ENCODE measurements around the gene CIROP.
"Not testable (repeated sequence)": the region's sequence is repeated elsewhere in the genome, so short reads cannot be mapped to it uniquely, and the experiment has no call there.

CIROP gene

GRCh38 chr14:23107620-23108019 is 2.8 kb upstream of the CIROP start:
- not testable (repeated sequence) for H4K91ac ChIP-seq (ENCODE audit: low read length); H3K36me3 ChIP-seq (ENCODE audit: control insufficient read depth in 1 of 2, insufficient read depth in 2 of 2, low read depth in 1 of 2, low read length in 2 of 2); H2BK120ac ChIP-seq (ENCODE audit: low read depth, low read length); H3K27me3 ChIP-seq (ENCODE audit: control insufficient read depth in 1 of 2, insufficient read depth in 1 of 2, low read length in 2 of 2); H3K79me1 ChIP-seq (replicated peaks; ENCODE audit: low read length, poor library complexity, severe bottlenecking); H3K4me3 ChIP-seq (ENCODE audit: insufficient read depth in 1 of 2, low read depth in 1 of 2, low read length in 2 of 2); H3K4me1 ChIP-seq (ENCODE audit: control insufficient read depth, insufficient read depth, low read depth, low read length); H3K9ac ChIP-seq (ENCODE audit: low read length); H3K14ac ChIP-seq (ENCODE audit: low read length in 2 of 2); H2BK15ac ChIP-seq (ENCODE audit: low read depth, poor library complexity, severe bottlenecking); H3K9me3 ChIP-seq (ENCODE audit: control insufficient read depth, low read length); H3K27ac ChIP-seq (ENCODE audit: low read length, poor library complexity, severe bottlenecking); H2BK12ac ChIP-seq (ENCODE audit: low read length in 2 of 2); DNase-seq; H2AK5ac ChIP-seq (ENCODE audit: low read length, severe bottlenecking); H2AFZ ChIP-seq (ENCODE audit: low read depth, low read length); H3K4me2 ChIP-seq (ENCODE audit: low read length, poor library complexity, severe bottlenecking); H3K18ac ChIP-seq (ENCODE audit: low read depth in 1 of 2, low read length in 2 of 2); H4K8ac ChIP-seq (ENCODE audit: low read length); H2BK5ac ChIP-seq (ENCODE audit: low read depth, low read length, poor library complexity, severe bottlenecking); H3K4ac ChIP-seq (ENCODE audit: low read depth in 1 of 2, low read length in 2 of 2); H3K23ac ChIP-seq (ENCODE audit: low read length in 2 of 2)
- WGBS = no CpG with 5 or more reads among the region's 5 CpGs

GRCh38 chr14:23106747-23107045 is 1.9 kb upstream of the CIROP start:
- no peak overlapping the region for H4K91ac ChIP-seq (ENCODE audit: low read length)
- no peak overlapping the region for H2BK15ac ChIP-seq (ENCODE audit: low read depth, poor library complexity, severe bottlenecking)
- no peaks in the 10 kb centered on the region for H3K9me3 ChIP-seq (ENCODE audit: control insufficient read depth, low read length)
- H3K4me1 ChIP-seq (ENCODE audit: control insufficient read depth, insufficient read depth, low read depth, low read length) = peaks cover 6% of the 10 kb centered on the region
- H2BK120ac ChIP-seq (ENCODE audit: low read depth, low read length) = no peak overlapping the region
- peaks cover 3 to 4% of the 10 kb centered on the region in 2 experiments for H3K27me3 ChIP-seq (ENCODE audit: control insufficient read depth in 1 of 2, insufficient read depth in 1 of 2, low read length in 2 of 2)
- peak overlapping the region; percentile 31 for H2AK5ac ChIP-seq (ENCODE audit: low read length, severe bottlenecking)
- no peak for DNase-seq
- no peak overlapping the region for H3K4me3 ChIP-seq (ENCODE audit: insufficient read depth in 1 of 2, low read depth in 1 of 2, low read length in 2 of 2)
- H3K14ac ChIP-seq (ENCODE audit: low read length in 2 of 2) = no peak overlapping the region
- no peak overlapping the region for H3K23ac ChIP-seq (ENCODE audit: low read length in 2 of 2)
- no peak overlapping the region for H2AFZ ChIP-seq (ENCODE audit: low read depth, low read length)
- no peak overlapping the region for H2BK5ac ChIP-seq (ENCODE audit: low read depth, low read length, poor library complexity, severe bottlenecking)
- no peaks in the 10 kb centered on the region for H3K36me3 ChIP-seq (ENCODE audit: control insufficient read depth in 1 of 2, insufficient read depth in 2 of 2, low read depth in 1 of 2, low read length in 2 of 2)
- H3K18ac ChIP-seq (ENCODE audit: low read depth in 1 of 2, low read length in 2 of 2) = no peak overlapping the region
- no peak overlapping the region for H3K4ac ChIP-seq (ENCODE audit: low read depth in 1 of 2, low read length in 2 of 2)
- no peak overlapping the region for H2BK12ac ChIP-seq (ENCODE audit: low read length in 2 of 2)
- peaks cover 2% of the 10 kb centered on the region for H3K79me1 ChIP-seq (replicated peaks; ENCODE audit: low read length, poor library complexity, severe bottlenecking)
- H3K27ac ChIP-seq (ENCODE audit: low read length, poor library complexity, severe bottlenecking) = no peak overlapping the region
- H4K8ac ChIP-seq (ENCODE audit: low read length) = no peak overlapping the region
- no peak overlapping the region for H3K9ac ChIP-seq (ENCODE audit: low read length)
- H3K4me2 ChIP-seq (ENCODE audit: low read length, poor library complexity, severe bottlenecking) = no peak overlapping the region

GRCh38 chr14:23105348-23105824 is 597 bp upstream of the CIROP start:
- Histone ChIP-seq H3K4me1 (ENCODE audit: control insufficient read depth, insufficient read depth, low read depth, low read length) (peaks cover 6% of the 10 kb centered on the region), H3K9me3 (ENCODE audit: control insufficient read depth, low read length) (no peaks in the 10 kb centered on the region), H4K91ac (ENCODE audit: low read length) (no peak overlapping the region), H3K79me1 (replicated peaks; ENCODE audit: low read length, poor library complexity, severe bottlenecking) (peaks cover 8% of the 10 kb centered on the region), H2BK5ac (ENCODE audit: low read depth, low read length, poor library complexity, severe bottlenecking) (no peak overlapping the region), H3K23ac (ENCODE audit: low read length in 2 of 2) (no peak overlapping the region), H3K4me3 (ENCODE audit: insufficient read depth in 1 of 2, low read depth in 1 of 2, low read length in 2 of 2) (no peak overlapping the region), H3K14ac (ENCODE audit: low read length in 2 of 2) (no peak overlapping the region), H2BK120ac (ENCODE audit: low read depth, low read length) (no peak overlapping the region), H3K18ac (ENCODE audit: low read depth in 1 of 2, low read length in 2 of 2) (no peak overlapping the region), H4K8ac (ENCODE audit: low read length) (no peak overlapping the region), H3K4ac (ENCODE audit: low read depth in 1 of 2, low read length in 2 of 2) (no peak overlapping the region), H2BK15ac (ENCODE audit: low read depth, poor library complexity, severe bottlenecking) (no peak overlapping the region), H3K27me3 (ENCODE audit: control insufficient read depth in 1 of 2, insufficient read depth in 1 of 2, low read length in 2 of 2) (peaks cover 0 to 3% of the 10 kb centered on the region in 2 experiments), H3K9ac (ENCODE audit: low read length) (peak overlapping the region; percentile 60), H2AFZ (ENCODE audit: low read depth, low read length) (no peak overlapping the region), H2BK12ac (ENCODE audit: low read length in 2 of 2) (no peak overlapping the region), H3K36me3 (ENCODE audit: control insufficient read depth in 1 of 2, insufficient read depth in 2 of 2, low read depth in 1 of 2, low read length in 2 of 2) (peaks cover 0 to 4% of the 10 kb centered on the region in 2 experiments), H3K4me2 (ENCODE audit: low read length, poor library complexity, severe bottlenecking) (no peak overlapping the region), H2AK5ac (ENCODE audit: low read length, severe bottlenecking) (no peak overlapping the region), H3K27ac (ENCODE audit: low read length, poor library complexity, severe bottlenecking) (no peak overlapping the region)
- DNase-seq = no peak
- 95% methylated on average over 2 of the region's 4 CpGs for WGBS

GRCh38 chr14:23104070-23104590 is 659 bp downstream of the CIROP start:
- no peak overlapping the region for H4K91ac ChIP-seq (ENCODE audit: low read length)
- no peak overlapping the region for H2AK5ac ChIP-seq (ENCODE audit: low read length, severe bottlenecking)
- no peak overlapping the region for H3K27ac ChIP-seq (ENCODE audit: low read length, poor library complexity, severe bottlenecking)
- DNase-seq = no peak
- no peak overlapping the region for H2AFZ ChIP-seq (ENCODE audit: low read depth, low read length)
- WGBS = 90% methylated on average over 5 of the region's 6 CpGs
- no peak overlapping the region for H3K18ac ChIP-seq (ENCODE audit: low read depth in 1 of 2, low read length in 2 of 2)
- H2BK15ac ChIP-seq (ENCODE audit: low read depth, poor library complexity, severe bottlenecking) = no peak overlapping the region
- no peak overlapping the region for H2BK120ac ChIP-seq (ENCODE audit: low read depth, low read length)
- H4K8ac ChIP-seq (ENCODE audit: low read length) = no peak overlapping the region
- H3K4ac ChIP-seq (ENCODE audit: low read depth in 1 of 2, low read length in 2 of 2) = no peak overlapping the region
- no peak overlapping the region for H2BK5ac ChIP-seq (ENCODE audit: low read depth, low read length, poor library complexity, severe bottlenecking)
- H3K4me3 ChIP-seq (ENCODE audit: insufficient read depth in 1 of 2, low read depth in 1 of 2, low read length in 2 of 2) = no peak overlapping the region
- H3K9me3 ChIP-seq (ENCODE audit: control insufficient read depth, low read length) = no peaks in the 10 kb centered on the region
- peak overlapping the region in 1 of 2 experiments; percentile 31 for H3K14ac ChIP-seq (ENCODE audit: low read length in 2 of 2)
- H3K36me3 ChIP-seq (ENCODE audit: control insufficient read depth in 1 of 2, insufficient read depth in 2 of 2, low read depth in 1 of 2, low read length in 2 of 2) = peaks cover 4 to 8% of the 10 kb centered on the region in 2 experiments
- H3K4me1 ChIP-seq (ENCODE audit: control insufficient read depth, insufficient read depth, low read depth, low read length) = peaks cover 7% of the 10 kb centered on the region
- no peak overlapping the region for H3K4me2 ChIP-seq (ENCODE audit: low read length, poor library complexity, severe bottlenecking)
- no peak overlapping the region for H3K23ac ChIP-seq (ENCODE audit: low read length in 2 of 2)
- no peak overlapping the region for H2BK12ac ChIP-seq (ENCODE audit: low read length in 2 of 2)
- H3K79me1 ChIP-seq (replicated peaks; ENCODE audit: low read length, poor library complexity, severe bottlenecking) = peaks cover 11% of the 10 kb centered on the region
- H3K27me3 ChIP-seq (ENCODE audit: control insufficient read depth in 1 of 2, insufficient read depth in 1 of 2, low read length in 2 of 2) = no peaks in the 10 kb centered on the region
- H3K9ac ChIP-seq (ENCODE audit: low read length) = peak overlapping the region; percentile 60
